ENCODE data around the gene MGP.

DNA sequence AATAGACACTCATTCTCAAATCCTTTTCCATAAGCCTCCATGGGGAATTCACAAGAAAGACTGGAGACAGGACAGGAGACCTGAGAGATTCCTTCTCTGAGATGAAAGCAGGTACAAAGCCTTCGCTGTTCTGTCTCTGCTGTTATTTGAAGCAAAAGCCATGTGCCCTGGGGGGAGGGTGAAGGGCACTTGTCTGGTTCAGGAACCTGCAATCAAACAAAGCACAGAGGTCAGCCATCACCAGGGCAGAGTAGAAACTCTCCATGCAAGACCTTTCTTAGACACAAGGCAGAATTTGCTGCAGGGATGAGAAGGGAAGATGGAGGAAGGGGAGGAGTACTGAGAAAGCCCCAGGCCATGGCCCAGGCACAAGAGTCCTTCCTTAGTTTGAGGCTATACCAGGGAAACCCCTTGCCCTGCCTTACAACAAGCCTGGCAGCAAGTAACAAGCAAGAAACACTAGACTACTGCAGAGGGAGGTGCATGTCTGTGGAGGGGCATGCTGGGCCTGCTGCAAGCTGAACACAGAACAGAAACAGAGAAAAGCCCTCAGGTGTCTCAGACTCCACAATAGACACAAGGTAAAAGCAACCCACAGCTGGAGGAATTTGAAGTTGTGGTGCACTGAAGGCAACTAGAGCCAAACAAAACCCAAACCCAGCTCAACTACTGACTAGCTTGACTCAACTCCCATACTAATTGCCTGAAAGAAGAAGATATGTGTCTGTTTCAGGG, 34.6 kb downstream of the MGP start:
- TF ChIP-seq, protein P1, sequence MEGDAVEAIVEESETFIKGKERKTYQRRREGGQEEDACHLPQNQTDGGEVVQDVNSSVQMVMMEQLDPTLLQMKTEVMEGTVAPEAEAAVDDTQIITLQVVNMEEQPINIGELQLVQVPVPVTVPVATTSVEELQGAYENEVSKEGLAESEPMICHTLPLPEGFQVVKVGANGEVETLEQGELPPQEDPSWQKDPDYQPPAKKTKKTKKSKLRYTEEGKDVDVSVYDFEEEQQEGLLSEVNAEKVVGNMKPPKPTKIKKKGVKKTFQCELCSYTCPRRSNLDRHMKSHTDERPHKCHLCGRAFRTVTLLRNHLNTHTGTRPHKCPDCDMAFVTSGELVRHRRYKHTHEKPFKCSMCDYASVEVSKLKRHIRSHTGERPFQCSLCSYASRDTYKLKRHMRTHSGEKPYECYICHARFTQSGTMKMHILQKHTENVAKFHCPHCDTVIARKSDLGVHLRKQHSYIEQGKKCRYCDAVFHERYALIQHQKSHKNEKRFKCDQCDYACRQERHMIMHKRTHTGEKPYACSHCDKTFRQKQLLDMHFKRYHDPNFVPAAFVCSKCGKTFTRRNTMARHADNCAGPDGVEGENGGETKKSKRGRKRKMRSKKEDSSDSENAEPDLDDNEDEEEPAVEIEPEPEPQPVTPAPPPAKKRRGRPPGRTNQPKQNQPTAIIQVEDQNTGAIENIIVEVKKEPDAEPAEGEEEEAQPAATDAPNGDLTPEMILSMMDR (IDR thresholded peaks at IDR 0.05): no peak
- no peak for TF ChIP-seq POLR2A (IDR thresholded peaks at IDR 0.05)

Data from testis (tissue), 2 donors.